Duodenal mucosa (tissue), 2 donors: ENCODE measurements around the gene PNMA5.

Experiments
- H3K27ac ChIP-seq: one replicate; pipeline ENCODE4 v1.7.0; 2013; ENCODE audit warnings: low read depth, low read length
- H3K27me3 ChIP-seq, 2 donors: one replicate each; pipeline ENCODE4 v1.7.0; 2013; ENCODE audit warnings: low read length in 2 of 2, control low read depth in 1 of 2; ENCODE audit not compliant: insufficient read depth in 2 of 2, control insufficient read depth in 1 of 2
- H3K36me3 ChIP-seq, 2 donors: one replicate each; pipeline ENCODE4 v1.7.0; 2013; ENCODE audit warnings: low read length in 2 of 2, control low read depth in 1 of 2; ENCODE audit not compliant: insufficient read depth in 2 of 2, control insufficient read depth in 1 of 2
- H3K4me1 ChIP-seq, 2 donors: one replicate each; pipeline ENCODE4 v1.7.0; 2013; ENCODE audit warnings: low read length in 2 of 2, control low read depth in 1 of 2; ENCODE audit not compliant: insufficient read depth in 2 of 2, control insufficient read depth in 1 of 2
- H3K4me3 ChIP-seq, 2 donors: one replicate each; pipeline ENCODE4 v1.7.0; 2013; ENCODE audit warnings: low read length in 2 of 2, low read depth in 1 of 2
- H3K9ac ChIP-seq, 2 donors: one replicate each; pipeline ENCODE4 v1.7.0; 2013; ENCODE audit warnings: low read length in 2 of 2, low read depth in 1 of 2
- H3K9me3 ChIP-seq, 2 donors: one replicate each; pipeline ENCODE4 v1.7.0; 2013; ENCODE audit warnings: low read length in 2 of 2, control low read depth in 1 of 2; ENCODE audit not compliant: control insufficient read depth in 1 of 2

PNMA5 gene

DNA sequence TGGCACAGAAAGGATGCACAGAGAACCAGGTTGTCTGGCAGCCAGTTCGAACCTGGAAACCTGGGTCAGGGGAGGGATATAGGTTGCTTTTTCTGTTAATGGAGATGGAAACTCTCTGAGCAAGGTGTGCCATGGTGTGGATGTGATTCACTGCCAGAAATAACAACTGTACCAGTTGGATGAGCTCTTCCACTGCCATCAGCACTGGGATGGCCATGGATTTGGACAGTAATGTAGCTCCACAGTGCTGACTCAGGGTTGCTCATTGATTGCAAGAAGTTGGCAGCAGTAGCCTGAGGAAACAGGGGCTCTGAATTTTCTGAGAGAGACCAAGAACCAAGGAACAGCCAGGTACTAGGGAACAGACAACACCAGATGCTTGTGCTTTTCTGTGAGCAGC, 33.8 kb downstream of the PNMA5 start:
- no peaks in the 10 kb centered on the region for H3K4me1 ChIP-seq
- no peak overlapping the region for H3K4me3 ChIP-seq
- H3K27ac ChIP-seq, result no peak overlapping the region
- no peak overlapping the region for H3K9ac ChIP-seq
- no peaks in the 10 kb centered on the region for H3K36me3 ChIP-seq
- no peaks in the 10 kb centered on the region for H3K27me3 ChIP-seq
- H3K9me3 ChIP-seq, result no peaks in the 10 kb centered on the region

DNA sequence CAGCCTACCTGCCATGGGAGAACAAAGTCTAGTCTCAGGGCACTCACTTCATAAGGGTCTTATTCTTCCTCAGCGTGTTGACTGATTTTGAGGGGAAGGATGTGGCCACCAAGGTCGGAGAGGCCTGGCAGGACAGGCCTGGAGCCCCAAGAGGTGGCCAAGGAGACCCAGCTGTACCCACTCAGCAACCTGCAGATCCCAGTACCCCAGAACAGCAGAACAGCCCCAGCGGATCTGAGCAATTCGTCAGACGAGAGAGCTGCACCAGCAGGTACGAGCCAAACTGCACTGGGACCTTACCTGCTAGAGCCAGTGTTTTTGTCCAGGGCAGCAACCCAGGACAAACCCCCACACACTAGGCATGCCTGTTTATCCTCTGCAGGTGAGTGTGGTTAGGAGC, 34.3 kb downstream of the PNMA5 start:
- Histone ChIP-seq H3K27ac (no peak overlapping the region), H3K27me3 (no peaks in the 10 kb centered on the region), H3K9ac (no peak overlapping the region), H3K4me1 (no peaks in the 10 kb centered on the region), H3K9me3 (no peaks in the 10 kb centered on the region), H3K36me3 (no peaks in the 10 kb centered on the region), H3K4me3 (no peak overlapping the region)

- H3K36me3 ChIP-seq, result no peaks in the 10 kb centered on the region
- H3K9ac ChIP-seq, result no peak overlapping the region
- no peaks in the 10 kb centered on the region for H3K4me1 ChIP-seq
- H3K27ac ChIP-seq, result no peak overlapping the region
- no peaks in the 10 kb centered on the region for H3K9me3 ChIP-seq
- no peaks in the 10 kb centered on the region for H3K27me3 ChIP-seq
- H3K4me3 ChIP-seq, result peak overlapping the region in 1 of 2 donors; percentile 30
Observed at GRCh38 chrX:152958524-152959465, 35.1 kb downstream of the PNMA5 start.

DNA sequence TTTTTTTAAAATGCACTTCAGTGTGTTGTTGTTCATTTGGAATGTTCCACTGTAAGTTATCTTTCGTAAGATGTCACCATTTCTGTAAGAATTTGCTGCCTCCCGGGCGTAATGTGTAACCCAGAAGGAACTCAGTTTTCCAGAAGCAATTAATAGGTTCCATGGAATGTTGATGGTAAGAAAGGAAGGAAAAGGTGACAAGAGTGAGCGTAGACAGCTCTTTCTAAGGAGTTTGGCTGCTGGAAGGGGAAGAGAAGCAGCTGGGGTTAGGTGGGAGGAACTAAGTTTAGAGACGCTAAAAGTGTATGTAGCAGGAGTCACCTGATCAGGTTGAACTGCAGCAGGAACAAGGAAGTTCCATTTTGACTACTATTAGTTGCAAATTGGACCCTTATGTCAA, 35.9 kb downstream of the PNMA5 start:
- Histone ChIP-seq H3K27me3 (no peaks in the 10 kb centered on the region), H3K9ac (no peak overlapping the region), H3K9me3 (no peaks in the 10 kb centered on the region), H3K4me1 (no peaks in the 10 kb centered on the region), H3K4me3 (no peak overlapping the region), H3K27ac (no peak overlapping the region), H3K36me3 (no peaks in the 10 kb centered on the region)

DNA sequence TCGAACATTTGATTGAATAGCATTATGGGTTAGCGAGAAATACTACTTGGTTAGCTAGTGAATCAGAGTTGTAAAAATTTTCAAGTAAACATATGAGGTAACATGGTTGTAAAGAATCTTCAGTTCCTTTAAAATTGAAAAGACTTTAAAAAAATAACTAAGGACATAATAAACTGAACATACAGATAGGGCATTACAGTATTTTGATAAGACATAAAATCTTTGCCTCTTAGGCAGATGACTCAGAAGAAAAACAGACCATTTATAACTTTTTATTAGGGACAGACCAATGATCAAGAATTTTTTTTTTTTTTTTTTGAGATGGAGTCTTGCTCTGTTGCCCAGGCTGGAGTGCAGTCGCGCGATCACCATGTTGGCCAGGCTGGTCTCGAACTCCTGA, 43.1 kb downstream of the PNMA5 start:
- Histone ChIP-seq H3K36me3 (no peaks in the 10 kb centered on the region), H3K9ac (no peak overlapping the region), H3K27me3 (no peaks in the 10 kb centered on the region), H3K27ac (no peak overlapping the region), H3K4me3 (no peak overlapping the region), H3K4me1 (no peaks in the 10 kb centered on the region), H3K9me3 (no peaks in the 10 kb centered on the region)

DNA sequence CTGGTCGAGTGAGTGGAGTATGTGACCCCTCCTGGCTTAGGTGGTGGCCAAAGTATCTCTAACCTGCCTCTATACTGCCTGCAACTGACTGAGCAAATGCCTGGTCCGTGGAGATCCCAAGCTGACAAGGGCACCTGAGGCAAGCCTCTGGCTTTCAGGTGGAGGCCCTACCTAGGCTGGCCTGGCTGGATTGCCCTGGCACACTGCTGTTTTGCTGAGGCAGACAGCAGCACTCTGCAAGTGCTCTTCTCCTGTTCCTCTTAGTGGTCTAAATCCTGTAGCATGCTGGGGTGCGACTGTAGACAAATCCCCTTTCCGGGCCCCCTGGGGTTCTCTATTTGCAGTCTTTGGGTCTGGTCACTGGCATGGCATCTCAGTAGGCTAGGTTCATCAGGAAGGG, 44.8 kb downstream of the PNMA5 start:
- H3K36me3 ChIP-seq, result no peaks in the 10 kb centered on the region
- no peaks in the 10 kb centered on the region for H3K27me3 ChIP-seq

GRCh38 chrX:152946681-152947080, 47.2 kb downstream of the PNMA5 start:
- Histone ChIP-seq H3K9ac (no peak overlapping the region), H3K4me1 (peaks cover 0 to 4% of the 10 kb centered on the region in 2 donors), H3K9me3 (no peaks in the 10 kb centered on the region), H3K4me3 (no peak overlapping the region), H3K27me3 (no peaks in the 10 kb centered on the region), H3K27ac (no peak overlapping the region), H3K36me3 (no peaks in the 10 kb centered on the region)

More for the DNA sequence above, 44.8 kb downstream of the PNMA5 start:
- Histone ChIP-seq H3K4me1 (no peaks in the 10 kb centered on the region), H3K9me3 (no peaks in the 10 kb centered on the region), H3K27ac (no peak overlapping the region), H3K9ac (no peak overlapping the region), H3K4me3 (no peak overlapping the region)

GRCh38 chrX:152945021-152945979, 48.6 kb downstream of the PNMA5 start:
- Histone ChIP-seq H3K9ac (no peak overlapping the region), H3K27ac (no peak overlapping the region), H3K36me3 (no peaks in the 10 kb centered on the region), H3K4me1 (peaks cover 0 to 4% of the 10 kb centered on the region in 2 donors), H3K27me3 (no peaks in the 10 kb centered on the region), H3K4me3 (no peak overlapping the region), H3K9me3 (no peaks in the 10 kb centered on the region)

GRCh38 chrX:152943826-152944225, 50.1 kb downstream of the PNMA5 start:
- no peaks in the 10 kb centered on the region for H3K36me3 ChIP-seq
- no peaks in the 10 kb centered on the region for H3K9me3 ChIP-seq
- no peaks in the 10 kb centered on the region for H3K27me3 ChIP-seq
- H3K4me1 ChIP-seq, result peaks cover 0 to 4% of the 10 kb centered on the region in 2 donors
- no peak overlapping the region for H3K27ac ChIP-seq
- no peak overlapping the region for H3K9ac ChIP-seq
- H3K4me3 ChIP-seq, result no peak overlapping the region

DNA sequence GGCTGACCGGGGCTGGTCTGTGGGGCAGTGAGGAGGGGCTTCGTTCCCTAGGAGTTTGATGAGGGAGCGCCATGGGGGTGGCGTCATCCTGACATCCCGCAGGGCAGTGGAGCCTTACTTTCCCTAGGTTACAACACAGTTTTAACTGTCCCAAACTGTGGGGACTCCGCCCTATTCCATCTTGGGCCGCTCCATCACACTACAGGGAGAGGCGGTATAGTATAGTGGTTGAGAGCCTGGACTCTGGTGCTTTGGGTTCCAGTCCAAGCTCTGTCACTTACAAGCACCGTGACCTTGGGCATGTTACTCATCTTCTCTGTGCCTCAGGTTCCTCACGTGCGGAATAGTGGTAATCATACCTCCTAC, 51.9 kb downstream of the PNMA5 start:
- Histone ChIP-seq H3K27ac (no peak overlapping the region), H3K4me3 (peak overlapping the region; percentile 72 to 74), H3K36me3 (no peaks in the 10 kb centered on the region), H3K4me1 (peaks cover 0 to 4% of the 10 kb centered on the region in 2 donors), H3K9ac (peak overlapping the region; percentile 63 to 74), H3K27me3 (no peaks in the 10 kb centered on the region), H3K9me3 (no peaks in the 10 kb centered on the region)
